Inflammatory macrophage treated with lipopolysaccharide for 4 hours (primary cell): ENCODE data around the gene CACNA2D2.

Experiments used
- DNase-seq: peaks from one replicate; pipeline ENCODE4 v3.0.0-alpha.2; 2020

CACNA2D2 gene

GRCh38 chr3:50359760-50360110 is 143.7 kb downstream of the CACNA2D2 start:
- DNase-seq: no peak

GRCh38 chr3:50358911-50359759 is 144.3 kb downstream of the CACNA2D2 start, which contains the start of gene TMEM115:
TSS of gene TMEM115 (minus strand) at chr3:50359521. CDS start at chr3:50359063, 458 bp downstream.
- DNase-seq: peak; percentile 98

GRCh38 chr3:50358355-50358910 is 145.0 kb downstream of the CACNA2D2 start:
- no peak for DNase-seq

- DNase-seq: peak; percentile 60
Measured at GRCh38 chr3:50357481-50357880, 146.0 kb downstream of the CACNA2D2 start.

GRCh38 chr3:50356553-50356952 is 146.9 kb downstream of the CACNA2D2 start:
- peak; percentile 71 for DNase-seq

- no peak for DNase-seq
Measured at GRCh38 chr3:50355829-50356552, 147.4 kb downstream of the CACNA2D2 start.

GRCh38 chr3:50354850-50355249 is 148.6 kb downstream of the CACNA2D2 start:
- no peak for DNase-seq

GRCh38 chr3:50354186-50354764 is 149.2 kb downstream of the CACNA2D2 start:
- DNase-seq: no peak

GRCh38 chr3:50353245-50354004 is 150.0 kb downstream of the CACNA2D2 start:
- DNase-seq: no peak

GRCh38 chr3:50352781-50353180 is 150.7 kb downstream of the CACNA2D2 start:
- DNase-seq: peak; percentile 96

- no peak for DNase-seq
Measured at GRCh38 chr3:50351323-50351697, 152.1 kb downstream of the CACNA2D2 start.

- peak; percentile 97 for DNase-seq
Measured at GRCh38 chr3:50350527-50351322, 152.7 kb downstream of the CACNA2D2 start, which contains the start of the genes CYB561D2 and NPRL2. TSS of gene CYB561D2 (plus strand) at chr3:50350862. CDS start at chr3:50351434, 572 bp downstream. TSS of gene NPRL2 (minus strand) at chr3:50350775. CDS start at chr3:50350652, 123 bp downstream.

- DNase-seq: peak; percentile 1
Measured at GRCh38 chr3:50350213-50350526, 153.3 kb downstream of the CACNA2D2 start.

GRCh38 chr3:50347187-50347813 is 156.1 kb downstream of the CACNA2D2 start:
- peak; percentile 69 for DNase-seq

GRCh38 chr3:50345586-50346234 is 157.7 kb downstream of the CACNA2D2 start, which contains the start of gene ZMYND10:
TSS of gene ZMYND10 (minus strand) at chr3:50345732. CDS start at chr3:50345579, 153 bp downstream.
- DNase-seq: peak; percentile 79

- DNase-seq: no peak
Measured at GRCh38 chr3:50345008-50345407, 158.4 kb downstream of the CACNA2D2 start.

- DNase-seq: no peak
Measured at GRCh38 chr3:50342813-50343633, 160.4 kb downstream of the CACNA2D2 start.

- DNase-seq: no peak
Measured at GRCh38 chr3:50341996-50342650, 161.3 kb downstream of the CACNA2D2 start.

GRCh38 chr3:50341537-50341936 is 161.9 kb downstream of the CACNA2D2 start:
- DNase-seq: no peak
